HT1080 (cell line): Measurements from ENCODE around the gene POLR1A. TPM values are rescaled to one million over a fixed set of nuclear protein-coding genes. Genes with fewer than 3 reads are reported as not detected.

Experiments used
- DNase-seq: peaks from one replicate; pipeline ENCODE4 v3.0.0-alpha.2; 2015; ENCODE audit warnings: low read depth
- total RNA-seq: library from RNA; depleted of rRNA; stranded (reverse); fragments of >200 nt; shearing (Covaris generic); gene quantifications from 2 replicates; pipeline ENCODE4 v1.2.3, GENCODE V29; 2014

The POLR1A gene
- total RNA-seq, 1 experiment from 2014 or later, result 19.3 TPM

- DNase-seq, result no peak
Observed at GRCh38 chr2:86065512-86065911, 40.2 kb downstream of the POLR1A start.

GRCh38 chr2:86064006-86064405 lies 41.7 kb downstream of the POLR1A start:
- DNase-seq, result peak; percentile 47

DNA sequence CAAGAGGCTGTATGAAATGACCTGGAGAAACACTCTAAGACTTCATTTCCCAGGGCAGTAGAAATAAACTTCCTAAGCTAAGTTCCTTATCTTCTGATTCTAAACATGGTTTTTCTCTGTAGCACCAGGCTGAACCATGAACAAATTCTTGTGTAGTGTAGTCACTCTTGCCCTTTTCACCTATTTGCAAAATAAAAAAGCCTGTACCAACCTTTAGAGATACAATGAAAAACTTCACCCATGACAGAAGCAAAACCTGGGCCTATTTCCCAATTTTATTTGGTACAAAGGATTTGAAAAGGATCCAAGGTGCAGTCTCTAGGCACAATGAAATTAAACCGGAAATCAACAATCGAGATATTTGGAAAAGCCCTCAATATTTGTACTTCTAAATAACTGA lies 43.6 kb downstream of the POLR1A start:
- DNase-seq, result peak; percentile 41

DNA sequence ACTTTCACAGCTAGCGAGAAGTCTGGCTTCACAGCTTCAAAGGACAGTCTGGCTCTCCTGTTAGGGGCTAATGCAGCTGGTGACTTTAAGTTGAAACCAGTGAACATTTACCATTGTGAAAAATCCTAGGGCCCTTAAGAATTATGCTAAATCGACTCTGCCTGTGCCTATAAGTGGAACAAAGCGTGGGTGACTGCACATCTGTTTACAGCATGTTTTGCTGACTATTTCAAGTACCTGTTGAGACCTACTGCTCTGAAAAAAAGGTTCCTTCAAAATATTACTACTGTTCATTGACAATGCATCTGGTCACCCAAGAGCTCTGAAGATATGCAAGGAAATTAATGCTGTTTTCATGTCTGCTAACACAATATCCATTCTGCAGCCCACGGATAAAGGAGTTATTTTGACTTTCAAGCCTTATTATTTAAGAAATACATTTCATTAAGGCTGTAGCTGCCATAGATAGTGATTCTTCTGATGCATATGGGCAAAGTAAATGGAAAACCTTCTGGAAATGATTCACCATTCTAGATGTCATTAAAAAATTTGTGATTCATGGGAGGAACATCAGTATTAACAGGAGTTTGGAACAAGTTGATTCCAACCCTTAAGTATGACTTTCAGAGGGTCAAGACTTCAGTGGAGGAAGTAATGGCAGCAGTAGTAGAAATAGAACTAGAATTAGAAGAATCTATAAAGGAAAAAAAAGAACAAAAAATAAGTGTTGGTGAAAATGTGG lies 48.9 kb downstream of the POLR1A start:
- no peak for DNase-seq

- no peak for DNase-seq
Observed at GRCh38 chr2:86055314-86055713, 50.4 kb downstream of the POLR1A start.

- DNase-seq, result no peak
Observed at GRCh38 chr2:86054535-86055082, 51.1 kb downstream of the POLR1A start.

- no peak for DNase-seq
Observed at GRCh38 chr2:86053166-86053565, 52.5 kb downstream of the POLR1A start.

DNA sequence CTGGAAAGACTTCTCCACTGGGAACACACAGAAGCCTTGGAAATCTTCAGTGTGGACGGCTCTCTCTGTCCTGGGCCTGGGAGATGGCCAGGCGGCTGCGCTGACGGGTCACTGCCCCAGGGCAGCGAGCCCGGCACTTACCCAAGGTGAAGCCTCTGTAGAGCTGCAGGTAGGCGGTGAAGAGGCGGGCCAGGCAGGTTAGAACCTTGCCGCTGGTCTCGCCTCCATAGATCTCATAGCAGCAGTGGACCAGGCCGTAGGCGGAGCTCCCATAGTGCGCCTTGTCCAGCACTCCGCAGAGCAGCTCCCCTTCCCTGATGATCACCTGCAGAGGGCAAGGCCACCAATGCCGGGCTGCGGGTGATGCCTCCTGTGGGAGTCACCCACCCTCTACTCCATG lies 53.0 kb downstream of the POLR1A start:
- DNase-seq, result no peak

GRCh38 chr2:86052265-86052664 lies 53.4 kb downstream of the POLR1A start:
- no peak for DNase-seq

DNA sequence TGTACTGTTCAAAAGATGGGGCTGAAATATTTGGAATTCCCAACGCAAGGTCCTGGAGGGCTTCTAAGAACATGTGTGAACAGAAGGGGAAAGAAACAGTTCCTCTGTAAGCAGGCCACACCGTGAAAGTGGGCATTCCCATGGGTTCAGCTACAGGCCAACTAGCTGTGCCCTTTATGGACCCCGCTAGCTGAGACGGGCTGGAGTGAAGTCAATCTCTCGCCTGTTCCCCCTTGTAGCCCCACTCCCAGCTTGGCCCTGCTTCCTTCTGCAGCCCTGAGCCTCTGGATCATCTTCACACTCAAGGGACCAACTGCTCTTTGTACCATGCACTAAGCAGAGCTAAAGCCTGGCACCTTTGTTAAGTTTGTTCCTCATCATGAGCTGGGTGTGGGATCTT lies 55.4 kb downstream of the POLR1A start:
- no peak for DNase-seq

GRCh38 chr2:86049529-86049928 lies 56.2 kb downstream of the POLR1A start:
- no peak for DNase-seq

- DNase-seq, result no peak
Observed at GRCh38 chr2:86048888-86049287, 56.8 kb downstream of the POLR1A start.

GRCh38 chr2:86048383-86048701 lies 57.3 kb downstream of the POLR1A start:
- DNase-seq, result no peak

DNA sequence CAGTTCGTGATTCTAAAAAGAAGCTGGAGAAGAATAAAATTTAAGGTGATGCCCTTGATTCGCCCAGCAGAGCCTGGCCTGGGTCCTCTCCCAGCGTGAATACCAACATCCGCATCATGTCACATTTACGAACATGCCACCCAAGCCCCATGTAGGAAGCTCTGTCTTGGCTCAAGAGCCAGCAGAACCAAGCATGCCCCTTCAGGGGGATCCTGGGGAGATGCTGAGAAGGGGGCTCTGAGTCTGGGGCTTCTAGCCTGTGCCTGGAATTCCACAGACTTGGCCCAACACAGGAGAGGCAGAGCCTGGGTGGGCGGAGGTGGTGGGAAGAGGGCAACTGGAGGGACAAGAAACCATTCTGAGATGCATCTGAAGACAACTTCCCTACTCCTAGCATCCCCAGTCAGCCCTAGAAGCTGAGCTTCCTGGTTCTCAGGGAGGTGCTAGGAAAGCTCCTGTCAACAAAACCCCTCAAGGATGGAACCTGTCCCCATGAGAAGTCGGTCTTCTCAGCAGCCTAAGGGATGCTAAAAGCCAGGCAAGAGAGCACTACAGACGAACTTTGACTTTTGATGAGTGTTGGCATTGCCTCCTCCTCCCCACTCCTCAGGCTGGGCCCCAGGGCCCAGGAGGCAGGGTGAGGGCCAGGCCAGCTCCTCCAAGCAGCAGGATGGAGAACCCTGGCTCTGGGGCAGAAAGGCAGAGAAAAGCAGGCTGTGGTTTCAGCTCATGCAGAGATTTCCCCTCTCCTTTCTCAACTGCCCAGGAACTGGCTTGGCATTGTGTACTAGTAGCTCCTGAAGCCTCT lies 57.9 kb downstream of the POLR1A start:
- no peak for DNase-seq

DNA sequence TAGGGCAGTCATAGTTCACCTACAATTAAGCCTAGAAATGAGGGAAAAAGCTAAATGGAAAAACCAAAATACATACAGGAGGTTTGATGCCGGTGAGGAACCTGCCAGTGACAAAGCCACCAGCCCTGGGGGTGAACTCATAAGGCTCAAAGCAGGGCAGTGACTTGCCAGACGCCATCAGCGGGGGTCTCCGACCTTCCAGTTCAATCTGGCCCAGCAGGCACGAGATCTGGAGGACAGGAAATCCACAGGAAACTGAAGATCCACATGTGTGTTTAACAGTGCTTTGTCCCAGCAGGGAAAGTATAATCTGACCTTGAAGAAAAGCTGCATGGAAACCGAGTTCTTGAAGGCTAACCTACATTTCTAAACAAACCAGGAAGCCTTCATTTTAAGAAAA lies 60.1 kb downstream of the POLR1A start:
- DNase-seq, result no peak

DNA sequence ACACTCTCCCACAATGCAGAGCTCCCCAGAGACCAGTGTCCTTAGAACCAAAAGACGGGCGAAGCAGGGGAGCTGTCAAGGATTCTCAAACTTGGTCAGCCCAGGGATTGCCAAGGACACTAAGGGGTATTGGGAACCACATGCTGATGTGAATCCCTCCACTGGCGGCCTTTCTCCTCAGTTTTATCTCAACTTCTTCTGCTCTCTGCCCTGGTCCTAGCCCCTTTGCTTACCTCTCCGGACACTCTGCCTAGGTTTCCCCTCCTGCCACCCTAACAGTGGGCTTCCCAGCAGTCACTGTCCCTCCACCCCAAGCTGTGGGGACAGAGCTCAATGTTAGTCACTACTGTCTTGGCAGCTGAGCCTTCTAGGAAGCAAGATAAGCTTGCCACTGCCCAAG lies 61.1 kb downstream of the POLR1A start:
- DNase-seq, result no peak

GRCh38 chr2:86044045-86044444 lies 61.6 kb downstream of the POLR1A start:
- DNase-seq, result no peak

DNA sequence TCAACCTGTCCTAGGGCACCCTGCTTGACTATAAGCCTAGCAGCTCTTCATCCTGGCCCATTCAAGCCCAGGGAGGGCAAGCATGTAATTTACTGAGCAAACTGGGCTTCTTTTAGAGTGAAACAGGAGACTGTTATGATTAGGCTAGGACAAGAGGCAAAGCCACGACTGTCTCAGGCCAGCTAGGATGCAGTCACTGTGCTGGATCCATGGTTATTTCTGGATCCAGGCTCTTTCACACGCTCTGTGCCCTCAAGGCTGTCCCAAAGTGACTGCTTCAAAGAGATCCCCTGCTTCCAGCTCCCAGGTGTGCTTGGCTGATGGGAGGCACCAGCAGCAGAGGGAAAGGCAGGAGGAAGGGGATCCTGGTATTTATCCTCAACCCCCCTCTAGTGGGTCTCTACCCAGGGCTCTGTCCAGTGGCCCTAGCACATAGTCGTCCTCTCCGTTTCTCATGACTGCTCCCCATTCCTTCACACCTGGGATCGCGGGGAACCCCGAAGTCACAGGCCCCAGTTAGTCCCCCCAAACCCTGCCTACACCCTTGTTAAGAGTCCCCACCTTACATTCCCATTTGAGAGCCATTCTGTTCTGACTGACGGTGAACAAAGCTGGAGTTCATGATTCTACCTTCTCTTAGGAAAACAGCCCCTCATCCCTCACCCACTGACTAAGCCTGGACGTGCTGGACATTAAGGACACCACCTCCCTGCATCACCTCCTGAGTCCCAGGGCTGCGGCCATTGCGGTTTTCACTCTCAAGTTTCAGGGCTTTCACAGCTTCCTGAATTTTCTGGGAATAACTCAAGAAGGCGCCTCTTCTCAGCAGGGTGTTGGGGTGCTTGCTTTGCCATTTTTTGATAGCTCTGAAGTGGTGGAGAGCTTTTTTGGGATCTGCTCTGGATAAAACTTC lies 63.2 kb downstream of the POLR1A start:
- DNase-seq, result no peak

- DNase-seq, result no peak
Observed at GRCh38 chr2:86039963-86040655, 65.6 kb downstream of the POLR1A start.

DNA sequence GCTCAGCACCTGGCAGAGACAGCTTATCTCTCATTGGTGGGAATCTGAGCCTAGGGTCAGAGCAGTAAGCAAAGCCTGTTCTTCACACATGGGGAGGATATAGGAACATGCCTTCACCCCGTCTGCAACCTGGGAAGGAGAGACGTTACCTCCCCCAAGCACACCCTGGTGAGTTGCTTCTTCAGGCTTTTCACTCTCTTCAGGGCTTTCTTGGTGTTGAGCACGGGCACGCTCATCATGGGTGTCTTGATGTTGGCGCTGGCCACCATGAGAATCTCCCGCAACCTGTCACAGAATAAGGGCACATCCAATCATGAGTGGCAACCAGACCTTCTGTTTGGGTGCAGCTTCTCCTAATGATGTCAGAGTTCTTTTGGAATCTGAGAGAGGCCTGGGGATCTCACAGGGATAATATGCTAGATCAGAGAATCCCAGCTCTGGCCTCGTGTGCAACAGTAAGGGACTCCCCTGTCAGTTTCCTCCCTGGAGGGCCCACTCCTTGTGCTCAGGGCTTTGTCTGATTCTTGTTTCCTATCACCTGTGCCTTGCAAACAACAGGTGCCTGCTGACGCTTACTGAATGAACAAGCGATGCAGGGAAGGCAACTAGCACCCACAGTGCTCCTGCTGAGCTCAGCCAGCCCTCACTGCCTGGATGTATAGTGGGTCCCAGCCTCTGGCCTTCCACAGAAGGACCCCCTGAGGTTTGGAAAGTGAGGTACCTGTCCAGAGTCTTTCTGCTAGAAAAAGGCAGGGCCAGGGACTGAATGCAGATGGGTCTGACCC lies 66.3 kb downstream of the POLR1A start:
- DNase-seq, result no peak
